Spleen (tissue), 11 donors: ENCODE data around the gene GABPB1. TPM values are rescaled to one million over a fixed set of nuclear protein-coding genes. Genes with fewer than 3 reads are reported as not detected.

Experiments used
- DNase-seq: peaks from one replicate; pipeline ENCODE4 v3.0.0-alpha.2; 2020
- H3K27ac ChIP-seq, 8 donors: fragments of 200-600 bp; sonication (generic) in 7 of 8; 1 replicate in 4 of 8; 2 replicates in 4 of 8; pipeline versions ENCODE4 v1.5.0 to v1.8.0; 2016 to 2021; ENCODE audit warnings: inconsistent platforms in 4 of 8, mild to moderate bottlenecking in 4 of 8, moderate library complexity in 1 of 8
- H3K27me3 ChIP-seq, 7 donors: fragments of 200-600 bp; sonication (generic) in 6 of 7; replicated peaks in 1 of 7; 1 replicate in 4 of 7; 2 replicates in 3 of 7; pipeline versions ENCODE4 v1.5.0 to v1.8.0; 2016 to 2021; ENCODE audit warnings: inconsistent platforms in 3 of 7, mild to moderate bottlenecking in 1 of 7
- H3K36me3 ChIP-seq, 6 donors: fragments of 200-600 bp; sonication (generic) in 5 of 6; 1 replicate in 4 of 6; 2 replicates in 2 of 6; pipeline versions ENCODE4 v1.5.0 to v1.8.0; 2016 to 2021; ENCODE audit warnings: inconsistent platforms in 2 of 6
- H3K4me1 ChIP-seq, 6 donors: fragments of 200-600 bp; sonication (generic) in 5 of 6; 1 replicate in 3 of 6; 2 replicates in 3 of 6; pipeline versions ENCODE4 v1.5.0 to v1.8.0; 2016 to 2021; ENCODE audit warnings: inconsistent platforms in 3 of 6
- H3K4me3 ChIP-seq, 8 donors: fragments of 200-600 bp; sonication (generic) in 7 of 8; 1 replicate in 4 of 8; 2 replicates in 4 of 8; pipeline versions ENCODE4 v1.5.0 to v1.8.0; 2016 to 2021; ENCODE audit warnings: inconsistent platforms in 4 of 8, mild to moderate bottlenecking in 4 of 8, moderate library complexity in 2 of 8
- H3K9me3 ChIP-seq, 8 donors: fragments of 200-600 bp; sonication (generic) in 7 of 8; 1 replicate in 4 of 8; 2 replicates in 4 of 8; pipeline versions ENCODE4 v1.5.0 to v1.8.0; 2016 to 2021; ENCODE audit warnings: inconsistent platforms in 4 of 8
- POLR2A ChIP-seq, 3 donors: fragments of 450-650 bp; IDR thresholded peaks; one replicate each; pipeline ENCODE4 v1.5.1; 2017; ENCODE audit warnings: antibody characterized with exemption in 3 of 3, mild to moderate bottlenecking in 1 of 3
- POLR2AphosphoS5 ChIP-seq, 3 donors: sonication (generic); formaldehyde crosslinking; IDR thresholded peaks; one replicate each; pipeline ENCODE4 v1.5.1; 2017; ENCODE audit warnings: antibody characterized with exemption in 3 of 3
- WGBS, 5 donors: extraction: QIAGEN DNeasy Blood & Tissue Kit in 3 of 5; methylation state at CpG; one replicate each; pipeline versions ENCODE4 v1.1.5 to v1.1.7; 2013 to 2018; 5-methylcytosine and 5-hydroxymethylcytosine counted together
- intact Hi-C: fragments of 100-400 bp; cut with DNase I; formaldehyde crosslinking; loops from one replicate; pipeline ENCODE4 v1.15.0; 2023; ENCODE audit warnings: low total_unique reads
- polyA plus RNA-seq, 3 donors: library from polyadenylated mRNA; stranded (reverse); fragments of 200-250 nt; gene quantifications; one replicate each; pipeline ENCODE4 v1.2.1, GENCODE V29; 2013
- total RNA-seq, 7 donors: library from RNA; depleted of rRNA in 3 of 7; stranded (reverse); fragments of >200 nt in 3 of 7; fragmentation: NEBNext Ultra II Directional in 4 of 7; extraction: Animal tissue kit (Norgen Biotek cat#: 25700) in 4 of 7; gene quantifications; one replicate each; pipeline versions ENCODE4 v1.1.0 to v1.2.1, GENCODE V29; 2016 to 2021
- TF ChIP-seq, protein P1 (sequence below), 11 experiments: fragments of 200-600 bp in 7 of 11; fragments of 450-650 bp in 4 of 11; sonication (generic) in 4 of 11; IDR thresholded peaks in 8 of 11; conservative IDR thresholded peaks in 3 of 11; 1 replicate in 7 of 11; 2 replicates in 4 of 11; pipeline versions ENCODE4 v1.4.0 to v1.8.0; 2016 to 2021; ENCODE audit warnings: antibody characterized with exemption in 11 of 11, inconsistent platforms in 4 of 11, mild to moderate bottlenecking in 1 of 11
- donor health status: healthy with polysubstance abuse.
- donor health status: DM: no; HTN: no; CAD: no; lungs with moderate emphysema.
- donor health status: DM: no; HTN: no; CAD: no.
- donor health status: Bipolar disorder and iron deficiency.
- donor health status: healthy.
- donor health status: DM: no; HTN: no; CAD: no.
- donor health status: DM: yes; HTN: yes; CAD: no.

Gene GABPB1
- total and polyA plus RNA-seq, 10 donors = 7.7 to 36.9 (median 21.8) TPM

DNA sequence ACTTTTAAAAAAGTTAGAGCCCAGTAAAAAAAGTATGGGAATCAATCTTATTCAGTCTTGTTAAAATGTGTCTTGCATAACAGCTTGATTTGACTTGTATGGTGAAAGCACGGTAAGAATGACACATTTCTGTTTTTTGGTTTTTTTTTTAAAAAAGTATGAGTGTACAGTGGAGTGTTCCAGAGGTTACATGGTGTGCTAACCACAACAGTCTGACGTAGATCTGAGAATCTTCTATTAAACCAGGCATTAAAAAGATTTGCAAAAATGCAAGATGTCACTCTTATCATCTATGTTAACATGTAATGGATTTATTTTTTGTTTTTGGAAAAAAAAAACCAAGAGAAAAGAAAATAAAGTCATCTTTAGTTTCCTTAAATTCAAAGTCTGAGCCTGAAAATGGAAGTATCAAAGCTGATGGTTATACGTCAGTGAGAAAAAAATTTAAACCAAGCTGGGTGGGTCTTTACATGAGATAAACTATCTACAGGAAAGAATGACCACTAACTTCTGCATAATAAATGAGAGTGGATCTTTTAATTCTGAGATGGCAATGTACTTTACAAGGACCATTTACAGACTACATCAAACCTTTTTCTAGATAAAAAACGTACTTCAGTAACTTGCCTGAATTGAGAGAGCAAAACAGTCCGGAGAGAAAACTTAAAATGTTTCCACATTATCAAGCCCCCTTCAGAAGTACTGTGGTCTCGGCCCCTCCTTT, 1.6 kb downstream of the GABPB1 start:
- Histone ChIP-seq H3K4me1 (peaks cover 36 to 79% (median 71%) of the 10 kb centered on the region in 6 donors), H3K36me3 (peaks cover 0 to 9% (median 0%) of the 10 kb centered on the region in 6 donors), H3K9me3 (no peaks in the 10 kb centered on the region), H3K4me3 (peak overlapping the region; percentile 65 to 89 (median 80)), H3K27ac (peak overlapping the region; percentile 99 to 100 (median 100)), H3K27me3 (no peaks in the 10 kb centered on the region)
- intact Hi-C loops = loop anchor here (10.0 kb wide), 1 partner anchor 71 kb away; the partner anchor contains the start of gene USP8
- WGBS, 5 donors = 0 to 1% (median 0%) methylated on average over 6 of the region's 6 CpGs
- no peak for DNase-seq
- TF ChIP-seq, protein P1, sequence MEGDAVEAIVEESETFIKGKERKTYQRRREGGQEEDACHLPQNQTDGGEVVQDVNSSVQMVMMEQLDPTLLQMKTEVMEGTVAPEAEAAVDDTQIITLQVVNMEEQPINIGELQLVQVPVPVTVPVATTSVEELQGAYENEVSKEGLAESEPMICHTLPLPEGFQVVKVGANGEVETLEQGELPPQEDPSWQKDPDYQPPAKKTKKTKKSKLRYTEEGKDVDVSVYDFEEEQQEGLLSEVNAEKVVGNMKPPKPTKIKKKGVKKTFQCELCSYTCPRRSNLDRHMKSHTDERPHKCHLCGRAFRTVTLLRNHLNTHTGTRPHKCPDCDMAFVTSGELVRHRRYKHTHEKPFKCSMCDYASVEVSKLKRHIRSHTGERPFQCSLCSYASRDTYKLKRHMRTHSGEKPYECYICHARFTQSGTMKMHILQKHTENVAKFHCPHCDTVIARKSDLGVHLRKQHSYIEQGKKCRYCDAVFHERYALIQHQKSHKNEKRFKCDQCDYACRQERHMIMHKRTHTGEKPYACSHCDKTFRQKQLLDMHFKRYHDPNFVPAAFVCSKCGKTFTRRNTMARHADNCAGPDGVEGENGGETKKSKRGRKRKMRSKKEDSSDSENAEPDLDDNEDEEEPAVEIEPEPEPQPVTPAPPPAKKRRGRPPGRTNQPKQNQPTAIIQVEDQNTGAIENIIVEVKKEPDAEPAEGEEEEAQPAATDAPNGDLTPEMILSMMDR (IDR thresholded peaks at IDR 0.05 in 8 of 11, conservative IDR thresholded peaks at IDR 0.05 in 3 of 11) = no peak
- TF ChIP-seq POLR2A (IDR thresholded peaks at IDR 0.05) = no peak
- no peak for TF ChIP-seq POLR2AphosphoS5 (IDR thresholded peaks at IDR 0.05)

GRCh38 chr15:50350621-50351020, 4.4 kb downstream of the GABPB1 start:
- Histone ChIP-seq H3K9me3 (no peaks in the 10 kb centered on the region), H3K4me3 (peak overlapping the region in 1 of 8 donors; percentile 89), H3K27me3 (no peaks in the 10 kb centered on the region), H3K4me1 (peaks cover 23 to 76% (median 51%) of the 10 kb centered on the region in 6 donors), H3K36me3 (no peaks in the 10 kb centered on the region), H3K27ac (peak overlapping the region; percentile 13 to 100 (median 74))
- 49 to 67% (median 59%) methylated on average over 3 of the region's 3 CpGs for WGBS, 5 donors
- DNase-seq = no peak
- TF ChIP-seq, protein P1 (IDR thresholded peaks at IDR 0.05 in 8 of 11, conservative IDR thresholded peaks at IDR 0.05 in 3 of 11) = no peak
- no peak for TF ChIP-seq POLR2AphosphoS5 (IDR thresholded peaks at IDR 0.05)
- TF ChIP-seq POLR2A (IDR thresholded peaks at IDR 0.05) = no peak
- intact Hi-C loops = loop anchor here (10.0 kb wide), 1 partner anchor 74 kb away; the partner anchor contains the start of gene USP8

DNA sequence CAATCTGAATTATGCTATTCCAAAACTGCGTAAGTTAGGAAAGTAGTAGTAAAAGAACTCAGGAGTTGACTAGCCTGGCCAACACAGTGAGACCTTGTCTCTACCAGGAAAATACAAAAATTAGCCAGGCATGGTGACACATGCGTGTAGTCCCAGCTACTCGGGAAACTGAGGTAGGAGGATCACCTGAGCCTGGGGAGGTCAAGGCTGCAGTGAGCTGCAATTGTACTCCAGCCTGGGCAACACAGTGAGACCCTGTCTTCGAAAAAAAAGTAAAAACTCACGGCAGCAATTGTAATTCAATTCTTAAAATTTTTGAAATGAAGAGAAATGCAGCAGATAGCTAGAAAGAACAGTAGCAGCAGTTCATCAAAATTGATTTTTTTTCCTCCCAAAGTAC, 9.7 kb downstream of the GABPB1 start:
- TF ChIP-seq POLR2A (IDR thresholded peaks at IDR 0.05) = no peak
- TF ChIP-seq, protein P1 (IDR thresholded peaks at IDR 0.05 in 8 of 11, conservative IDR thresholded peaks at IDR 0.05 in 3 of 11) = no peak
- no peak for TF ChIP-seq POLR2AphosphoS5 (IDR thresholded peaks at IDR 0.05)
- no peaks in the 10 kb centered on the region for H3K27me3 ChIP-seq
- H3K27ac ChIP-seq = no peak overlapping the region
- intact Hi-C loops = no loop called here
- H3K4me1 ChIP-seq = peaks cover 12 to 81% (median 28%) of the 10 kb centered on the region in 6 donors
- 91 to 97% (median 96%) methylated on average over 5 of the region's 5 CpGs for WGBS, 5 donors
- no peak overlapping the region for H3K4me3 ChIP-seq
- no peak for DNase-seq
- H3K9me3 ChIP-seq = no peaks in the 10 kb centered on the region
- no peaks in the 10 kb centered on the region for H3K36me3 ChIP-seq

GRCh38 chr15:50344006-50344464, 11.0 kb downstream of the GABPB1 start:
- Histone ChIP-seq H3K27me3 (no peaks in the 10 kb centered on the region), H3K4me1 (peaks cover under 1 to 76% (median 20%) of the 10 kb centered on the region in 6 donors), H3K4me3 (no peak overlapping the region), H3K9me3 (no peaks in the 10 kb centered on the region), H3K27ac (no peak overlapping the region), H3K36me3 (peaks cover 0 to under 1% (median 0%) of the 10 kb centered on the region in 6 donors)
- no peak for DNase-seq
- 91 to 96% (median 93%) methylated on average over 3 of the region's 3 CpGs for WGBS, 5 donors
- intact Hi-C loops = no loop called here
- TF ChIP-seq POLR2A (IDR thresholded peaks at IDR 0.05) = no peak
- no peak for TF ChIP-seq POLR2AphosphoS5 (IDR thresholded peaks at IDR 0.05)
- TF ChIP-seq, protein P1 (IDR thresholded peaks at IDR 0.05 in 8 of 11, conservative IDR thresholded peaks at IDR 0.05 in 3 of 11) = no peak
